ENCODE measurements around the gene THY1.

DNA sequence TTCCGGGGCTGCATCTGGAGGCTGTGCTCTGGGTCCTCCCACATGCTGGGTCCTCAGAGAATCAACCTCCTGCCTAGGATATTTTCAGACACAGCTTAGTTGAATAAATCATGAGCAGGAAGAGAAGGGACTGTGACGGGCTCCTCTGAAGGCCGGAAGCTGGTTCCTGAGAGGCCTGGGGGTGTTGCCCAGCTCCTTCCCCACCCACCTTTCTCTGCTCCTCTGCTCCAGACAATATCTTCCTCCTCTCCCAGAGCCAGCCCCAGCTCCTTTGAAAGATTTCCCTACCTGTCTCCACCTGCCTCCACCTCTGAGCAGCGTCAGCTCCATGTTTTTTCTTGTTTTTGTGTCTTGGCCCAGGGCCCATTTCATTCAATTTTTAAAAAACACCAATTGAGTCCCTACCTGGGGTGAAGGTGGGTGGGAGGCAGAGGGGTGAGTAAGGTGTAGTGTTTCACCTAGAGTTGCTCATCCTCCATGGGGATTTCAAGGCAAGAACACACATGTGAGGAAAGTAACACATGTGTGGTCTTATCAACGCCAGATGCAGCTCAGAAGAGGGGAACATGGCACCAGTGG is 24.8 kb upstream of the THY1 start:
- no peak for TF ChIP-seq CTCF (IDR thresholded peaks at IDR 0.05; ENCODE audit: low read depth, low read length, poor library complexity, severe bottlenecking)
- TF ChIP-seq EZH2phosphoT487 (IDR thresholded peaks at IDR 0.05; ENCODE audit: borderline replicate concordance, low read length) = no peak

Data from DOHH2 (cell line).